T-helper 2 cell (primary cell): ENCODE data around the gene SSUH2.
"Not testable (repeated sequence)": the region's sequence is repeated elsewhere in the genome, so short reads cannot be mapped to it uniquely, and the experiment has no call there.

Experiments used
- DNase-seq, 5 experiments: peaks; one replicate each; pipeline versions ENCODE4 v3.0.0 to v3.0.0-alpha.2; 2012 to 2022

SSUH2 gene

DNA sequence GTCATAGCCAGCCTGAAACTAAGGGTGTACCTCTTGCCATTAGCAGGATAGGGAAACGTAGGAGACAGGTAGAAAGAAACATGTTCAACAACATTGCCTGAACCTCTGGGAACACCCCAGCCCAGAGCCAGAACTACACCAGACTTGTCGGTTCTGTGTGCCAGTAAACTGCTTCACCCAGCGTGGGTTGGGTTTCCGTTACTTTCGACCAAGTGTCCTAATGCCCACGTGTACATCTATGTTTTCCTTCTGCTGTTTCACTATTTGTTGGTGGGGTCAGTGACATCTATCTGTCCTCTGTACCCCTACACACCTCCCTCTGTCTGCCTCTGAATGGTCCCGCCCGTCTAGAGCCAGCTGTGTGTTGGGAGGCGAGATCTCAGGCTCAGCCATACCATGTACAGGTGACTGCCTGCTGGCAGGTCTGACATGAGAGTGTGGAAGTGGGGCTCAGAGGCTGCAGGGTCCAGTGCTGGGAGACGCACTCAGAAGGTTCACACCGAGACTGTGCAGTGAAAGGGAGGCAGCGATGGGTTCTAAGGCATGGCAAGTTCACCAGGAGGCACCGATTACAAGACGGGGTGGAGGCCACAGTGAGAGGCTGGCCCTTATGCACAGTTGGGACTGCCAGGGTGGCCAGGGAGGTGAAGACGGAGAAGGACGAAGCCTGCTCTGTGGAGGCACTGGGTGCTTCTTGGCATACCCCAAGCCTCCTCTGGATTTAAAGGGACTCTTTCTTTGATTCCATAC is 36.4 kb downstream of the SSUH2 start:
- no peak for DNase-seq

DNA sequence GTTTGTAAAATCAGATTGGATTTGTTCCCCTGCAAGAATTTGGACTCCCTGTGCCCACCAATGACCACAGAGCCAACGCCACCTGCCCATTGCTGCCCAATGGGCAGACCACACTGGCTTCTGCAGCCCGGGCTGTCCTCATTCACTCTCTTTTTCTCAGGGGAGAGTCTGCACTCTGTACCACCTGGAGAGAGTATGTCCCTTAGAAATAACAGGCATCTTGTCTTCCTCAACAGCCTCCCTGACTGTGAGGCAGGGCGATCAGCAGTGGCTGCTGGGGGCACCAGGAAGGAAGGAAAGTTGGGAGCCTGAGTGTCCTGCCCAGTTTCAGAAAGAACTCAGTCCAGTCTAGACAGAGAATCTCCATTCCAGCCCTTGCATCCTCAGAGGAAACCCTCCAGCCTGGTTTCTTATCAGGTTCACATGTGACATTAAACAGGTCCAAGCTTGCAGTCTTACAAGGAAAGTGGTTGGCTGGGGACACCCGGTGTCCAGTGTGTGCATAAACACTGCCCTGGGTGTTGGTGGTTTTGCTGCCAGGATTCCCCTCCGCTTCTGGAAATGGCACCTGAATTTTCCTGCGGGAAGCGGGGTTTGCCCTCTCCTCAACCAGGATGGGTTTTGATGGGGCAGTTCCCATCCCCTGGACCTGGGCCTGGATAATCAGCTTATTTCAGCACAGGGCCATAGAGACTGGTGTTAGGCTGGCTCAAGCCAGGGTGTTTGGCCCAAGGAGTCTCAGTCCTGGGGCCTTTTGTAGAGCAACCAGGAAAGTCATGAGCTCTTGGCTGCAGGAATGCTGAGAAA is 37.2 kb downstream of the SSUH2 start:
- peak in 1 of 5 experiments; percentile 24 for DNase-seq

DNA sequence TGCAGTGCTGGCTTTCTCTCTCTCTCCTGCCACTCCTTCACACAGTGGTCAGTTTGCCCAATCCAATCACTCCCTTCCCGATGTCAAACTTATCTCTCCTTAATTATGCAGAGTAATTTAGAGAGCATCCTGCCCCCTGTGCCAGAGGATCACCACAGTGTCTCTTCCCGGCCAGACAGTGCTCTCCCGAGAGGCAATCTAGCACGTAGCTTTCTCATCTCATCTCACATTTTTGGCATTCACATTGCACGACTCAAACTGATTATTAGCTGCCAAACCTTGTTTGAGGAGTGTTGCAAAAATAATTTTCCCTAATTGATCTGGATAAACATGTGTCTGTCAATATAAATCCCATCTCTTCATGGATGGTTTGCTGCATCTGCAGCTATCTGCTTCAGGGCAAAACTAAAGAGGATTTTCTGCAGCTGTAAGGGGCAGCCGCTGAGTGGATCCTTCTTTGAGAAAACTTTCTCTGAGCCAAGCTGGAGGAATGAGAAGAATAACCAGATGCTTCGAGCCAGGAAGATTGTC is 37.8 kb downstream of the SSUH2 start:
- DNase-seq: no peak

DNA sequence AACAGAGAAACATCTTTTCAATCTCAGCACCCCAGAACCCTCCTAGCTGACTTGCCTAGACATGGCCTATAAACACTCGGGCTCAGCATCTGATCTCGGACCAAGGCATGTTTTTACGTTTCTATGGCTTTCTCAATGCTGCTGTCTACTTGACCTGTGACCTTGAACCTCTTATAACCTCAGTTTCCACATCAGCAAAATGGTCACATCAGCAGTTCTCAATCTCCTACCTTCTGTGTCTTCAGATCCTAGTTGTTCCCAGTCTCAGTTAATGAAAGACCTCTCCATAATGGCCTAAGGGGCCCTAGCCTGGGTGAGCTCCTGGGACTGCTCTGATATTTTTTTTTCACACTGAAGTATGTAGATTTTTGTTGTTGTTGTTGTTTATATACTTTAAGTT is 39.6 kb downstream of the SSUH2 start:
- no peak for DNase-seq

DNA sequence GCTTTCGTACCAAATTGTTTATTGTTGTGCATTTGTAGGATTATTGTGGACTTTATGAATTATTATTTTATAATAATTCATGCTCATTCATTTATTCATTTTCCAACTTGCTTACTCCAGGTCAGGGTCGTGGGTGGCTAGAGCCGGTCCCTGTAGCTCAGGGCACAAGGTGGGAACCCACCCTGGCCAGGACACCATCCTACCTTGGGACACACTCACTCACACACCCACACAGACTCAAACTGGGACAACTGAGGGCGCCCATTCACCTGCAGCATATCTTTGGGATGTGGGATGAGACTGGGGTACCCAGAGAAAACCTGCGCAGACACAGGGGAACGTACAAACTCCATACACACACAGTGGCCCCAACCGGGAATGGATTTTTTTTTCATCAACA is 40.6 kb downstream of the SSUH2 start:
- DNase-seq: no peak

DNA sequence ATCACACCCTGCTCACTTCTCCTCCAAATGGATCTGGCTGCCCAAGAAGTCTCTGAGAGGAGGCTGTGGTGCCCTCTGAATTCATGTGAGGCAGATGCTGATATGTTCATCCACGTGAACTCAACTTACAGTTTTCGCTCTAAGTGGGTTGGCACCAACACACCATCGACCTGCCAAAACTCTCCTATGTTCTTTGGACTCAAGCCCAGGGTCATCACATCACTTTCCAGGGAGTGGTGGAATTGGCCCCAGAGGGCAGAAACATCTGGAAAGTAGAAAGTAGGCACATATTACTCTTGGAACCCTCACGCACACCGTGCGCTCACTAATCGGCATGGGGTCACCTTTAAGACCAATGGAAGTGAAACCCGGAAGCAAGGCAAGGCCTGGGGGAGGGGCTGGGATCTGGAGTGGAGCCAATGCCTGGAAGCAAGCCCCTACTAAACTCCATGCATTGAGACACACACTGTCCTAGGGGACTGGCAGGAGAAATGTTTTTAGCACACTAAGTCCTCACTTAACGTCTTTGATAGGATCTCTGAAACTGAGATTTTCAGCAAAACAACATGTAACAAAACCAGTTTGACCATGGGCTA is 41.4 kb downstream of the SSUH2 start:
- DNase-seq: no peak

DNA sequence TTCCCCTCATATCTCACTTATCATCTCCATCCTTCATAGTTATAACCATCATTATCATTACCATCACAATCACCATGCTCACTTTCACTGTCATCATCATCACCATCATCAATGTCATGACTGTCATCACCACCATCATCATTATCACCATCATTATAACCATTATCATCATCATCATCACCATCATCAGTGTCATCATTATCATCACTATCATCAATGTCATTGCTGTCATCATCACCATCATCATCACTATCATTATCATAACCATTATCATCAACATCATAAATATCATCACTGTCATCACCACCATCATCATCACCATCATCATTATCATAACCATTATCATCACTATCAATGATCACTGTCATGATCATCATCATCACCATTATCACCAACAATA is 44.1 kb downstream of the SSUH2 start:
- no peak for DNase-seq

DNA sequence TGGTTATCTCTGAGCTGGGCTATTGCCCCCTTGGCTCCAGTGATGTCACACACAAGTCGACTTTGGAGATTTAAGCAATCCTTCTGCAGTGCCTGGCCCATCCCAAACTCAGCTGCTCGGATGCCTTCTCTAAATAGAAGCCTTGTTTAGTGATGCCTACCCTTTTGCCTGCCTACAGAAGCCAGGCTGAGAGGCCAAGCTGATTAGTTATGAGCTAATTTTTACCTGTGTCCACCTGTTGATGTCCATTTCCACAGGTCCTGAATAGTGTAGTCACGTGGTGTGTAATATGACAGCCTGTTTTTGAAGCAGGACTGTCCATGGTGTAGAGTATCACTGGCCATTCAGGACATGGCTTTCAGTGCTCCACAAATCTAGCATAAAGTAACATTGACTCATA is 45.5 kb downstream of the SSUH2 start:
- DNase-seq: no peak

DNA sequence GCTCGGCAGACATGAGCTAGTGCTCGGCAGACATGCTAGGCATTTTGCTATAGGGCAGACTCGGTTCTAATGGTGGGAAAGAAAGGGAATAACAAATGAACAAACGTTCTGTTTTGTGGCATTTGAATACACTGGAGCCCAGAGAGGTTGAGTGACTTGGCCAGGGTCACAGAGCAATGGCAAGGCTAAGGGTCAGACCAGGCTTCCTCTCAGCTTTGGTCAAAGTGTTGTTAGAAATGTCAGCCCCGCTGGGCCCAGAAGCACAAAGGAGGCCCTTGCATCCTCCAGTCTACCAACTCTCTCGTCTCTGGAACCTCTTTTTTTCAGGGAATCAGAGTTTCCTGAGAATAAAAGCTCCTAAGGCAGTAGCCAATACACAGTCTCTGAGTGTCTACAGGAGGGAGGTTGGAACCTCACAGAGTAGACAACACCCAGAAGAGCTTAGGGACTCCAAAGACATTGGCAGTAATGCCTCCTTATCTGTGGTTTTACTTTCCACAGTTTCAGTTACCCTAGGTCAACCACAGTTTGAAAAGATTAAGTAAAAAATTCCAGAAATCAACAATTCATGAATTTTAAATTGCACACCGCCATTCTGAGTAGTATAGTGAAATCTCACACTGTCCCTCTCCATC is 47.3 kb downstream of the SSUH2 start:
- DNase-seq: no peak

DNA sequence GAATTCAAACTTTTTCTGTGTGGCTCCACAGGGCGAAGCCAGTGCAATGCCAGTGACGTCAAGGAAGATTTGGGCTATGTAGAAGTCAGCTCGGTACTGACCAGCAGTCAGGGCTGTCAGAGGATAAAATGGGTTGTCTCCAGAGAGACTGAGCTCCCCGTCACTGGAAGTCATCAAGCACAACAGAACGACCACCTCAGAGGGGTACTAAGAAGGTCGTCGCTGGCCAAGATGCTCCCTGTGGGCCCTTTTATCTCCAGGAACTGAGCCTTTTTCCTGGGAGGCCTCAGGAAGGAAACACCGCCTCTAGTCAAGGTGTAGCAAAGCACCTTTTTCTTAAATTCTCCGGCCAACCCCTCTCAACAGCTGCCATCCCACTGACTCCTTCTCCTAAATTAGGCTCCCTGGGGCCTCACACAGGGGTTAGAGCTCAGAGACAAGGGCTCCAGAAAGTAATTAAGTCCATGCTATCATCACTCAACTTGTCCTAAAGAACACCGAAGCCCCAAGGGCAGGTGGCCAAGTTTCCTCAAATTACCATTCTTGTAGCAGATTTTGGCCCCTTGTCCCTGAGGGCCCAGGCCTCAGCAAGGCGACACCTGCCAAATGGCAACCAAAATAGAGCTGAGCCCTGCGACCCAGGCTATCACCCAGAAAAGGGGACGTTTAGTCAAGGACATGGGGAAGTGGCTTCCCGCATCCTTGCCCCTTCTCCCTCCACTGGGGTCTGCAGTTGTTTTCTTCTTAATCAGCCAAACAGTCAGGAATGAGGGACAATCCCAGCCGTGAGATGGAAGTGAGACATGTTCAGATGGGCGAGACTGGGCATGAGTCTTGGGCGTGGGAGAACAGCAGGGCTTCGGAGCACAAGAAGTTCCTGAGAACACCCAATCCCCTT is 48.0 kb downstream of the SSUH2 start:
- DNase-seq: no peak

DNA sequence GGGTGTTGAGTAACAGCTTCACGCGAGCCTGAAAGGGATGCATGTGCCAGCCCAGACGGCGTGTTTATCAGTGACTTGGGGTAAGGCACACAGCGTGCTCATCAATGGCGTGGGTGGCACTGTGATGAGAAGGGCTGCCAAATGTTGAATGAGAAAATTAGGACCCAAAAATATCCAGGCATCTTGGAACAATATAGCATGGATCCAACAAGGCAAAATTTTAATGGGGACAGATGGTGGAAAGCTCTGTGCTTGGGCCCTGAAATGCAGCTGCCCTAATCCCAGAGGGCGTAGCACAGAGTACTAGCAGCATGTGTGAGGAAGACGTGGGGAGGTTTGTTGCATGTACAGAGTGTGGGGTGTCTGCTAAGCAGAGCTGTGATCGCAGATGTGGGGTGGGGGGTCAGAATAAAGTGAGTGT is 48.9 kb downstream of the SSUH2 start:
- no peak for DNase-seq

DNA sequence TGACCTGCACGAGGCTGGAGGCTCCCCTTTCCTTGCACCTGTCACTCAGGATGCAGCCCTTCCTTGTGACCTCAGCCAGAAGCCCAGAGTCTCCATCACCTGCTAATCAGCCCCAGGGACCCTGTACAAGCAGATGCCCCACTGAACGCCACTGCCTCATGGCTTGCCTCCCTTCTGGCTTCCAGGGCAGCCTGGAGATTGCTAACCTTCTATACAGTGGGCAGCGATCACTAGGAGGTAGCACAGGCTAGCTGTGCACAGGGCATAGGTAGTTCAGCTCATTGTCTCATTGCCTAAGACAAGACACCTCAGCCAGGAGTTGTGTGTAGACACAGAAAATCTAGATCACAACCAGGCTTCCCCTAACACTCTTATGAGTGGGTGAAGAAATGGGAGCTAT is 49.3 kb downstream of the SSUH2 start:
- DNase-seq: no peak

DNA sequence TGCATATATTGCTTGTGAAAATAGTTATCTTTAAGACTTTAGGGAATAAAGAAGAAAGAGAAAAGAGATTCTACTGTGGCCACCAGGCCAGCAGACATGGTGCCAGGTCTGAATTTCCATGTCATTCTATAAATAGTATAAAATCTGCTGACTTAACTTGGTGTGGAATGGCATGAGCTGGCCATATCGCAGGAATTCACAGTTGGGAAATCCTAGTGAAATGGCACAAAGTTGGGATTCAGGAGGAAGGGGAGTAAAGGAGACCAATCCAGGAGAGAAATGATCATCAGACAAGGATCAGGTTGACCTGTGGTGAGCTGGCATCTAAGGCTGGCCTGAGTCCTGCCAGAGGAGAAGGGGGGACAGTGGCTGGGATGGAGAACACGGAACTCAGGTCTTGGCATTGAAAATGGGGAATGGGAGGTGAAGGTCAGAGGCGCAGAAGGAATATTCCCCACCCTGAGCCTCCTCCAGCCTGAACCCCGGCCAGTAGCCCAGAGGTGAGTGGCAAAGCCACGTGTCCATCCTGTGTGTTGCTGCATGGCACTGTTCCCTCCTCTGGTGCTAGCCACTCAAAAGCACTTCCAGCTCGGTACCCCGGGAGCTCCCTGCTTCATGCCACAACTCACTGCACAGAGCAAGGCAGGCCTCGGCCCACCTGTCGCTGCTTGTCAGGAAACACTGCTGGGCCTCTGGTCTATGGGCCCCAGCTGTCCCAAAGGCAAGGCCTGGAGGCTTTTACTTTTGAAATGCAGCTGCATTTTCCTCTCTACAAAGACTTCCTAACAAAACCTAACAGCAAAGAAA is 51.4 kb downstream of the SSUH2 start:
- no peak for DNase-seq

DNA sequence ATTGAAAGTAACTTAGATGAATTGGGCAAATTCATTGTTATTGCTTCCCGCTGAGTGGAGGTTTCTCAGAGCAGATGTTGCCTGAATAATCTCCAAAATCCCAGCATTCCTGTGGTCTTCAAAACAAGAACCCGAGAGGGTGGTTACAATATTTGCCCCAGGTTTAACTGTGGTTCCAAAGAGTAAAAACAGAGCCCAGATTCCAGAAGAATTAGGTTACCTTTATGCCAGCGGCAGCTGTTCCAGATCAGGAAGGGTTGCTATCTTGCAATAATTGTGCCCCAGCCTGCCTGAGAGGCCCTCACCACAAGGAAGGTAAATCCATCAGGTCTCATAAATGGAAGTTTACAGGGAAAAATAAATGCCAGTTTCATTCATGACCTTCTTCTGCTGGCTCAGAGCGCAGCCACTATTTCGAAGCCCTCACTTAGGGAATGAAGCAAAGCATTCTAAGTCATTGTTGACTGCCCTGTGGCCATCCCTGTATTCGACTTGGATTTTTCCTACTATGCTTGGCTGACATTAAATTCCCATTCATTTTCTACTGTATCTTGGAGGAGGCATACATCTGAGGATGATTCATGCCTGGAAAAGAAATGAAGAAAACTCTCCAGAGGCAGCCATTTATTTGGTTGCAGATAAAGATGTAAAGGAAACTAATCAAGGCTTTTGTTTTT is 54.6 kb downstream of the SSUH2 start:
- DNase-seq: no peak

DNA sequence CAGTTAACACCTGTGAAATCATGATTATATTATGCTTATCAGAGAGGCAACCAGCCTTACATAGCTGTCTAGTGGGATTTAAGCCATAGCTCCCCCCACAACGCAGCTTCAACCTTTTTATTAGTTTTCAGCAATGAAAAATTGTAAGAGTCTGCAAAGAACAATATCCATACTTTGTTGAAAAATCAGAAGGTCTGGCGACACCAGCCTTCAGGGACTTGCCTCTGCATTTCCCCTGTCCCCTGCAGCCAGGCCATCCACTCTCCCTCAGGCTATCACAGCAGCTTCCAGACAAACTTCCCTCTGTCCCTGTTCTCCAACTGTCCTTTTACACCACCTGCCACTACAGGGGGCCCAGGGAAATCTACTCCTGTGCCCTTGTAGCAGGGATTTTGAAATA is 59.9 kb downstream of the SSUH2 start:
- no peak for DNase-seq

DNA sequence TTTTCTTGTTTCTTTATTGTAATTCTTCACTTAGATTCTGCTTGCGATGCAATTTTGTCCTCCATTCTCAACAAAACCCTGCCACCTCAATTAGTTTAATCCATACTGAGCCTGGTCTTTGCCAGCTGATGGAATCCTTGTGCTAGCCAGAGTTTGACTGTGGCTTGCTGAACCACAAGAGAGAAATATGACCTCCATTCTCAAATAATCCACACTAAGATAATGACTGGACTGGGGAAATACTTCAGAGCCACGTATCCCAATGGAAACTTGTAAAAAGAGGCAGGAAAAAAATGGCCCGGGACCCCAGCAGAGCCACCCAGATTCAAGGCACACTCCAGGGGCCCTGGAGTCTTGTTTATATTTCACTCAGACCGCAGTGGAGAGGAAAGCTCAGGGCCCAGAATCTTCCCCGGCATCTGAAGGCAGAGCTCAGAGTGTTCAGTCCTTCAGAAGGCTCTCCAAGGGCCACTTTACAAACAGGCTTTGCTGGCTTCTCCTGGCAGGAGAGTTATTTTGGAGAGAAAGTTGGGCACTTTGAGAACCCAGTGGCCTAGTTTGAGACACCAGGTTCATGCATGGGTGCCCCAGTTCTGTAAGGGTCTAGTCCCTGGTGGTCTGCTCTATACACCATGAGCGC is 62.7 kb downstream of the SSUH2 start:
- no peak for DNase-seq

DNA sequence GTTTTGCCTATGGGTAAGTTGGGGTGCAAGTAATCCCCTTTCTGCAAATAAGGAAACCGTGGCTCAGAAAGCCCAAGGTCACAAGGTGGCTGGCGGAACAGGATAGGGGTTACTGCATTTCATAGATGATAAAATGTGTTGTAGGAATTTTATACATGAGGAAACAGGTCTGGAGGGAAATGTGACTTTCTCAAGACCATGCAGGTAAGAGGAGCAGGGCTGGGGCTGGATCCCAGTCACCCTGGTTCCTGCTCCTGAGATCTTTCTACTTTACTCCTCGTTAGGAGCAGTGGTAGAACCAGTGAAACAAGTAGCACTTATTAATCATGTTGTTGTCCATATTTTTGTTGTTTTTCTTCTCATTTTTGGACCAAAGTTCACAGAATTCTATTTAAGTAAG is 63.2 kb downstream of the SSUH2 start:
- DNase-seq: no peak

DNA sequence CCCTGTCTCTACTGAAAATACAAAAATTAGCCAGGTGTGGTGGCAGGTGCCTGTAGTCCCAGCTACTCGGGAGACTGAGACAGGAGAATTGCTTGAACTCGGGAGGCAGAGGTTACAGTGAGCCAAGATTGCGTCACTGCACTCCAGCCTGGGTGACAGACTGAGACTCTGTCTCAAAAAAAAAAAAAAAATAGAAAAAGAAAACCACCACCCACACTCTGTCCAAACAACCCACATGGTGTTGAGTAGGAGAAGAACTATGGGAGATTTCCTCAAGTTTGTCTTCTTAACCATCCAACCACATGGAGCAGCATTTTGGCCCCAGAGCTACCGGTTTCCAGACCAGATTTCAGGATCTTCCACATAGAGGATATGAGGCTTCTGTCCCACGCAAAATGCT is 64.2 kb downstream of the SSUH2 start:
- not testable (repeated sequence) for DNase-seq

DNA sequence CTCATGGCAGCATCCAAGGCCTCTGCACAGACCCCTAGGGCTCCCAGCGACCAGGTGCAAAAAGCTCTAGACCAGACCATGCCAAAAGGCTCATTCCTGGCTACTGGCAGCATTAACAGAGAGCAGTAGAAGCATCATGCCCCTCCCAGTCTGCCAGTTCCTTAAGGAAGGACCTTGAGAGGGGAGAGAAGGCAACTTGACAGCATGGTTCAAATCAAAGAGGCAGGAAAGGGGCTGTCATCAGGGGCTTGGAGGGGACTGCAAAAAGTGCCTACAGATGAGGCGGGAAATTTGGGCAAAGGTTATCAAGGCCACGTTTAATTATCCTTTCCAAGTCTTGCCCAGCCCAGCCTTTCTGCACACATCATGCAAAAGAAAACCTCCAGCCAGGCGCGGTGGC is 64.7 kb downstream of the SSUH2 start:
- no peak for DNase-seq

DNA sequence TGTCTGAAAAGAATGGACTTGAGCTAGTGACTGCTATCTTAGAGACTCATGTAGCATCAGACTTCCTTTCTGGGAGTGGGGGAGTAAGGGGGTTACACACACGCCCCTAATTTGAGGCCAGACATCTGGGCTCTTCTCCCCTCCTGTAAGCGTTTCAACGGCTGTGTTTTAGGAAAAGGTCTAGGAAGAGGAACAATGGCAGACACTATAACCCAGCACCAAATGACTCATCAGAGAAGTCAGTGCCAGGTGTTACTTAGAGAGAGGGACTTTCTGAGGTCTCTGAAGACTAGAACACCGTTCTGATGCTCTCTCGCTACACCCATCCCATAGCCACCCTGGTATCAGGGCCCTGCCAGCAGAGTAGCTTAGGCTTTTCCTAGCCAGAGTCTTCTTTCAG is 65.5 kb downstream of the SSUH2 start:
- DNase-seq: no peak
